Erythroblast (primary cell): ENCODE measurements around the gene CALML6.

ENCODE experiments used
- DNase-seq, 2 experiments: peaks; one replicate each; lab custom pipeline; 2025; lab: John Stamatoyannopoulos, UW
- GATA1 ChIP-seq: IDR thresholded peaks from 2 replicates; pipeline ENCODE4 v1.6.1; 2011; ENCODE audit warnings: low read depth, mild to moderate bottlenecking, control low read depth, low read length, moderate library complexity
- POLR2A ChIP-seq: IDR thresholded peaks from 2 replicates; pipeline ENCODE4 v1.6.1; 2011; ENCODE audit warnings: mild to moderate bottlenecking, low read length

CALML6 gene, protein sequence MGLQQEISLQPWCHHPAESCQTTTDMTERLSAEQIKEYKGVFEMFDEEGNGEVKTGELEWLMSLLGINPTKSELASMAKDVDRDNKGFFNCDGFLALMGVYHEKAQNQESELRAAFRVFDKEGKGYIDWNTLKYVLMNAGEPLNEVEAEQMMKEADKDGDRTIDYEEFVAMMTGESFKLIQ

GRCh38 chr1:1914971-1915692 is at the start of gene CALML6:
Gene CALML6 (plus strand): TSS chr1:1915260. CDS start chr1:1915281, 21 bp downstream.
- no peak for DNase-seq
- no peak for TF ChIP-seq GATA1
- no peak for TF ChIP-seq POLR2A

- no peak for TF ChIP-seq GATA1
- no peak for DNase-seq
Measured at GRCh38 chr1:1867164-1867563, 47.9 kb upstream of the CALML6 start.

- no peak for DNase-seq
Measured at GRCh38 chr1:1869469-1869868, 45.6 kb upstream of the CALML6 start.

DNA sequence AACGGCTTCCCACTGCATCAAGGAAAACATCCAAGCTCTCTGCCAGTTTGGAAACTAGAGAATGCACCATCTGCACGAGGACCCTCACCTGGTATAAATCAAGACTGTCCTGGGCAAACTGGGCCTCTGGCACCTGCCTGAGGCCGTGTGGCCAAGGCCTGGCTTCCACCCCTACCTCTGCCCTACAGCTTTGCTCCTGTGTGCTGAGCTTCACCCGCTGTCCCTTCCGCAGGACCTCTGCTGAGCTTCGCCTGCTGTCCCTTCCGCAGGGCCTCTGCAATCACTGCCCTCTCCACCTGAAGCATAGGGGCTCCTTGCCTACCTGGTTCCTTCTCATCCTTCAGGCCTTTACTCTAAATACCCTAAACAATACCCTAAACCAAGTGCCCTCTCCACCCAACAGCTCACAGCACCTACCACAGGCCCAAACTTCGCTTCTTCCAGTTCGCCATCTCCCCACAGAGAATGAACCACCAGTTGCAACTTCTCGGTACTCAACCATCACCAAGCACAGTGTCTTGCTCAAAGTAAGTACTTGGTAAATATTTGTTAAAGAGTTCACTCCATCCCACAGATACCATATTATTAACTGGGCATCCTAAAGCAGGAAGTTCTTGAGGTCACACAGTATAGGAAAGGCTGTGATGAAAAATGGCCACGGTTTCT is 42.6 kb upstream of the CALML6 start:
- no peak for DNase-seq

More at GRCh38 chr1:1869469-1869868, 45.6 kb upstream of the CALML6 start:
- TF ChIP-seq GATA1 (no peak), POLR2A (no peak)

DNA sequence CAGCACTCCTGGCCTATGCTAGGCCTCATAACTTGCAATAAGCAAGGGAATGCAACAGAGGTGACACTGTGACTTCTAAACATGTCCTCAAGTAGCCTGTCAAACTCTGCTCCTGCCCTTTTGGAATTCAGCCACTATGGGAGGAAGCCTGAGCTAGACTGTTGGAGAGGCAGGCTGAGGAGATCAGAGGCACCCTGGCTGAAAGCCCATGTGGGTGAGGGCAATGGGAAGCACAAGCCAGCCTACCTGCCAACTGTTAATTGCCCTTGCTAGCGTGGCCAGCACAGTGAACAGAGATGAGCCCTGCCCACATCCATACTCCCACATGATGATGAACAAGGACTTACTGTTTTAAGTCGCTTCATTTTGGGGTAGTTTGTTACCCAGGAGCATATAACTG is 41.9 kb upstream of the CALML6 start:
- no peak for DNase-seq
- no peak for TF ChIP-seq GATA1
- no peak for TF ChIP-seq POLR2A

More for the DNA sequence above, 42.6 kb upstream of the CALML6 start:
- TF ChIP-seq GATA1 (no peak), POLR2A (no peak)

GRCh38 chr1:1874901-1875300 is 40.2 kb upstream of the CALML6 start:
- no peak for DNase-seq
- TF ChIP-seq GATA1, result no peak
- no peak for TF ChIP-seq POLR2A

DNA sequence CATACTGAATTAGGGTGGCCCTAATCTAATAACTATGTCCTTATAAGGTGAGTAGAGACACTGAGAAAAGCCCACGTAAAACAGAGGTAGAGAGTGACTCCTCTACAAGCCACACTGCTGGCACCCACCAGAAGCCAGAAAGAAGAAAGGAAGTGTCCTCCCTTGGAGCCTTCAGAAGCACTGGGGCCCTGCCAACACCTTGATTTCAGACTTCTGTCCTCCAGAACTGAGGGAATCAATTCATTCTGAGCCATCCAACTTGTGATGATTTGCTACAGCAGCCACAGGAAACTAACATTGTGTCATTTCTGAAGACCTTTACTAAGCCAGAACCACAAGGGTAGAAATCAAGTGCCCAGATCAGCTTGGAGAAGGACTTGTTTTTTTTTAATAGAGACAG is 39.1 kb upstream of the CALML6 start:
- TF ChIP-seq POLR2A, result no peak
- no peak for TF ChIP-seq GATA1
- no peak for DNase-seq

DNA sequence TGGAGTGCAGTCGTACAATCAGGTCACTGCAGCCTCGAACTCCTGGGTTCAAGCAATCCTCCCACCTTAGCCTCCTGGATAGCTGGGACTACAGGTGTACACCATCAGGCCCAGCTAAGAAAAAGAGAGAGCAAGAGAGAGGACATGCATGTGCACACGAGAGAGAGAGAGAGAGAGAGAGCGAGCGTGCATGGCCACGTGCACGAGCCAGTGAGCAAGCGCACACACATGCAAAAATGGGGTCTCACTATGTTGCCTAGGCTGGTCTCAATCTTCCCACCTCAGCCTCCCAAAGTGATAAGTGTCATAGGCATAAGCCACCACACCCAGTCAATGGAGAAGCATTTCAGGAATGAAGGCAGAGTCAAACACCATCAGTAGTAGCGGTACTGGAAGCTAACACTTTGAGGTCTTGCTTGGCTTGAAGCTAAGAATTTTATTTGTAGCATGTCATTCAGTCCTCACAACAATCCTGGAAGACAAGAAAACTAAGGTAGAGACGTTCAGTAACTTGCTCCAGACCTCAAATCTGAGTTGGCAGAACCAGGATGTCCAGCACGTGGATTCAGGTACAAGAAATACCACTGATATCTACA is 38.6 kb upstream of the CALML6 start:
- DNase-seq, result no peak
- TF ChIP-seq GATA1, result no peak
- no peak for TF ChIP-seq POLR2A

DNA sequence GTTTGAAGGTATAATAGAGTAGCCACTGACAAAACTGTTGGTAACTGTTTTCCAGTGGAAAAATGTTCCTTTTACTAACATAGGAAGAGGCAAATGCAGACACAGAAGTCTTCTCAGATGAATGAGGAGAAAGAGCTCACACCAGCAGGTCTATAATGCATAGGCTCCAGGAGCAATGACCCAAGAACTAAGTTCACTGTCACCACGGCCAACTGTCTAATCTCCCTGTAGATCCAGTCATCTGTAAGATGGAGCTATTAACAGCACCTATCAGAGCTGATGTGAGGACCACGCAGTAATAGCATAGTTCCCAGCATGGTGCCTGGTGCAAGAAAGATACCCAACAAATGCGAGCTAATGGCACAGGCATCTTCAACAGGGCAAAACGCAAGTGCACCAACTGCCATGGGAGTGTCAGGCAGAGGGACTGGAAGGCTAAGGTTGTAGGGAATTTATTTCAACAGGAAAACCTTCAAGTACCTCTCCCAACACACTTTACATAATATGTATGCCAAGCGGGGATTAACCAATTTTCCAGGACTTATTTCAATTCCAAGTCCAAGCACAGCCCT is 37.1 kb upstream of the CALML6 start:
- TF ChIP-seq POLR2A (no peak), GATA1 (no peak)
- DNase-seq, result no peak

- no peak for TF ChIP-seq GATA1
- TF ChIP-seq POLR2A, result no peak
- DNase-seq, result no peak
Measured at GRCh38 chr1:1879942-1880341, 35.1 kb upstream of the CALML6 start.

DNA sequence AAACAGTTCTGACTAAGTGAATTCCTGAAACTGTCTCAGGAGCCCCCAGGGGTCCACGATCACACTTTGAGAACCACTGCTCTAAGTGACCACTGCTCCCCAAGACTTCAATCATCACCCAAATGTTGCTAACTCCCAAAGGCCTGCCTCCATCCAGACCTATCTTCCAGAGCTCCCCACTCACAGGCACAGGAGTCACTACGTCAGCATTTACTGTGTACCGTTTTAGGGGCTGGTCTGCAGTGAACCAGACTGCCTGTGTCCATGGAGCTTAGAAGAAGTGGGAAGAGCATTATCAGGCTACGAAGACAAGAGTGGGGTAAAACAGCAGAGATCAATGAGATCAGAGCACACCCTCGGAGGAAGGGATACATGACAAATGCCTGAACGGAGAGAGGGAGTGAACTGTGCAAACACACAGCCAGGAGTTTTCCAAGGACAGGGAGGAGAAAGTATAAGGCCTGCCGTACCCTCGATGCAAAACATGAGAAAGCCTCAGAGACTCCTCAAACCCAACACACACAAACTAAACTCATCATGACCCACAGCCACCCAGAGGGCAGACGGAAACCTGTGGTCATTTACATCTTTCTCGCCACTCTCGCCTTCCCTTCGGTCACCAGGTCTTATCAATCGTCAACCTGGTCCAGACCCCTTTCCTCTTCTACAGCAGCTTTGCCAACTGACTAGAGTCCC is 34.3 kb upstream of the CALML6 start:
- no peak for TF ChIP-seq POLR2A
- no peak for TF ChIP-seq GATA1
- DNase-seq, result no peak

DNA sequence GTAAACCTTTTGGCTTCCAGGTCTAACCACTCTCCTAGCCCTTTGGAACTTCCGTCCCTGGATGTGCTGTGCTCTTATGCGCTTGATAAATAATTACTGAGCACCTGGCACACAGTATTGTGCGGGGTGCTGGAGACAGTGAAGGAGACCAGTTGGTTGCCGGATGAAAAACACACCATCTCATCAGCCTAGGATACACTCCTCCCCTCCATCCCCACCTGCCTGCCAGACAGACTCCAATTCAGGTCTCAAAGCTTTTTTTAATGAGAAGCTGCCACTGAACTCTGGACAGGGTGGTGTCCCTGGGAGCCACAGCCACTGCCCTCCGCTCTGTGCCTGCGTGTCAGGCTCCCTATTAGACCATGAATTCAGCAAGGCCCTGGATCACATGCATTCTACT is 33.3 kb upstream of the CALML6 start:
- TF ChIP-seq POLR2A, result no peak
- TF ChIP-seq GATA1, result no peak

More for the DNA sequence above, 33.3 kb upstream of the CALML6 start:
- no peak for DNase-seq
